HG02970 (cell line): ENCODE results near the gene PLXNC1.
"Not testable (repeated sequence)": the region's sequence is repeated elsewhere in the genome, so short reads cannot be mapped to it uniquely, and the experiment has no call there.

Experiments used
- ATAC-seq: cut with Tn5 transposase; IDR thresholded peaks from one replicate; pipeline ENCODE4 v1.9.1; 2021; ENCODE audit warnings: mild to moderate bottlenecking, moderate library complexity, moderate number of reproducible peaks; ENCODE audit not compliant: unreplicated experiment, low FRiP score

The PLXNC1 gene

DNA sequence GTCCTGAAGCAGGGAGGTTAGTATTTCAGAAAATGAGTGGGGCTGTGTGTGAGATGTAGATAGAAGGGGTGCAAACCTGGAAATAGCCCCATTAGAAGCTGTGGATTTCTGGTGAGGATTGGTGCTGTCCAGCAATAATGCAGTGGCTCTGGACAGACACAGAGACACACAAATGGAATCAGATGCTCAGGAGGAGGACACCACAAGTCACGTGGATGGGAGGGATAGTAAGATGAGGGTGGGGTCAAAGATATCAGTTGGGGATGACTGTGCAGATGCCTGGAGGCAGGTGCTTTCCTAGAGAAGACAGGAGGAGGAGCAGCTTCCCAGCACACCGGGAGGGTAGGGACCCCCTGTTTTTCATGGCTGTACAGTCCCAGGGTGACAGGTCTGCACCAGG is 136.5 kb downstream of the PLXNC1 start:
- no peak for ATAC-seq

DNA sequence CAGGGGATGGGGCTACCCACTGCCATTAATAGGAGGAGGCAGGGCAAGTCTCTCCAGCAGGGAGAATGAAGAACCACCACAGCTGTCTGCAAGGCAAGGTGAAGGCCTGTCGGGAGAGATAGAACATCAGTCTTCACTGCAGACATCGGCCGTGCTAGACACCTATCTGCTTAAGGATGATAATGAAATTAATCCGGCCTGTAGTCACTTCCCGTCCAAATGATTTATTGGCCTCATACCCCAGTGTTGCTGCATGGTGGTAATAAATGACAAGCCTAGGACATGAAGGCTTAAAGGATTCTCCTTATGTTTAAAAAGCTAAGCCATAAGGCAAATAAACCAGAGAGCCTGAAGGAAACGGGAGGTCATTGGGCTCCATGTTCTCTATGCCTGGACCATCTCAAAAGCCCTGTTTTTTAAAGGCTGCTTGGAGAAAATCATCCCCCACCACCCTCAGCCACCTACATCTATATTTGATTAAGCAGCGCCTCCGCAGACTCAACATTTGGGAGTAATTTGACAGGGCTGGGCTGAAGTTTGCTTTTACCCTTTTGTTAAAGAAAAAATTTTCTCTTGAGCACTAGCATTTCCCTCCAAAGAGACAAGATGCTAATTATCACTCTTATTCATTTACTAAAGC is 137.7 kb downstream of the PLXNC1 start:
- ATAC-seq, result no peak

DNA sequence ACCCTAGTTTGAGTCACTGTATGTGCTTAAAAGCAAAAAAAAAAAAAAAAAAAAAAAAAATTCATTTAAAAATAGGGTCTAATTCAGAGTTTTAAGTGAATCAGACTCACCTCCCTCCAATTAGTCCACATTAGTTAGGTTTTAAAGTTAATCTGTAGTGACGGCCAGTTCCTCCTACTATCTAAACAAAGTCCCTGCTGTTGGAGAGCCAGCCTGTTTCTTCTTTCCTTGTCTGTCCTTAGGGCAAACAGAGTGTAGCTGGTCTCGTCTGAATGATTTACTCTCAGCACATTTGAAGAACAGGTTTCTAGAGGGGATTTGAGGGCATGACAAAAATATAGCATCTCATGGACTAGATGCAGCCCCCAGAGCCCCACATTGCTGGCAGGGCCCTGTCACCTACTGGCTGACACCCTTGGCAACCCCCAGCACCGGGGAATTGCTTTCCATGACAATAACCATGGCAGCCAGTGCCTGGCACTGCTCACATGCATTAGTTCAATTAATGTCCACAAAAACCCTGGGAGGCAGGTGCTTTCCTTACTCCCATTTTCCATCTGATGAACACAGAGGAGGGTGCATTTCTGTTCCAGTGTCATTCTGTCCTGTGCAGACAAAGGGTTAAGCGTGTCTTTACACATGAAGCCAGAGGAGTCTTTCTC is 138.3 kb downstream of the PLXNC1 start:
- ATAC-seq, result no peak

DNA sequence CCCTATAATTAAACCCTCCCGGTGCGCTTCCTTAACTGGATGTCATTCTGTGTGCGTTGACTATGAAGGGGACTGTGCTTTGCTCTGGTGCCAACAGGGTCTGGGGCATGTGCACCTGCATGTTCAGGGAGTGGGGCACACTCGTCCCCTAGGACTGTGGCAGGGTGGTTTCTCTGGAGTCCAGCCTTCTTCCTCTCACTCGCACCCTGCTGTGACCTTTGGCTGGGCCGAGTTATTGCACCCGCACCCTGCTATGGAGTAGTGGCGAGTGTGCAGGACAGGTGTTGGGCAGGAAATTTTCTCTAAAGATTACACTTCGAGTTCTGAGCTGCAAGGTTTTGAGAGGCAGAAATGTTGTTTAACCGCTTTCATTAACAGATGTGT is 138.9 kb downstream of the PLXNC1 start:
- ATAC-seq, result no peak

DNA sequence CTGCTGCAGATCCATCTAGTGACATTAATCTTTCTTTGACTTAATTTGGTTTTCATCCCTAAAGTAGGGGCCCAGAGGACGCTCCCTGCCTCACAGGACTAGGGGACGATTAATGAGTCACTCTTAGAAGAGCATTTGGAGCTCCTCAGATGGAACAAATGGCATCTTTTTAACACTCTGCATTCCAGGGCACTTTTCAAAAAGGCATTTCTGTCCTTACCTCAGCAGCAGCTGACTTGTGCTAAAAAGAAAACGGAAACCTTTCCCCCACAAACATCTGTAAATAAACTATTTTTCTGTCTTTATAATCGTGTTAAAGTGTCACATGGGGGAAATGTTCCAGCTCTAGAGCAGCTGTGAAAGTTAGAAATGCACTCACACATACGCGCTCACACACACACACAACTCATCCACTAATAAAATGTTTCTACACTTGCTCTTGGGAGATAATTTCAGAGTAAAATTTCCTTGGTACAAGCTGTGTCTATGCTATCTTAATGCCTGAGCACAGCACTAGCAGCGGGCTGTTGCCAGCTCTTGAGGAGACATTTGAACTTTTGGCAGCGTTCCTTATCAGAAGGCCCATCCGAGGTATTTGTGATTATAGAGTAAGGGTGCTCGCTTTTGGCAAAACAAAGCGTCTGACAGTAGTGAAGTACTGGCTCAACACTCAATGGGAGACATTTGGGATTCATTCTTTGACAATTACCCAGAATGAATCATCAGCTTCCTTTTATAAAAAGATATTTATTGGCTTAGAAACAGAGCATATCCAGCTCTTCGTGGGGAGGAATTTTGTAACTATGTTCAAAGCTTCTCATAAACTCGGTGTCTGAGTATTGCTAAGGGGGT is 141.3 kb downstream of the PLXNC1 start:
- no peak for ATAC-seq

DNA sequence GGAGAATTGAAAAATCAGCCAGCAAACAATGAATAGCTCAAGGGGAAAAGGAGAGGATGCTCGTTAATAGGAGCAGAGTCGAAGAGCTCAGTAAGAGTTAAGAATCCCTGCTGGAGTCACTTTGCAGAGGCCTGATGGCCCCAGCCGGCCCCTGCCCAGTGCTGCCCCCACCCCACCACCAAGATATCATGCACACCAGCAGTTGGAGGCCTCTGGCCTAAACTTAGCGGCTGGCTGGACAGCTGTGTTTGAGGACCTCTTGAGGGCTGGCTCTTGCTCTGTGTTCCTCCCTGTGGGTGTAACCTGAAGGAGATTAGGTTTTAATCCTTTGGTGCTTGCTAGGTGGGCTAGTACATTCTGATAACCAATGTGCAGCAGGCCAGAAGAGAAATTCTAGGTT is 142.0 kb downstream of the PLXNC1 start:
- ATAC-seq, result no peak

DNA sequence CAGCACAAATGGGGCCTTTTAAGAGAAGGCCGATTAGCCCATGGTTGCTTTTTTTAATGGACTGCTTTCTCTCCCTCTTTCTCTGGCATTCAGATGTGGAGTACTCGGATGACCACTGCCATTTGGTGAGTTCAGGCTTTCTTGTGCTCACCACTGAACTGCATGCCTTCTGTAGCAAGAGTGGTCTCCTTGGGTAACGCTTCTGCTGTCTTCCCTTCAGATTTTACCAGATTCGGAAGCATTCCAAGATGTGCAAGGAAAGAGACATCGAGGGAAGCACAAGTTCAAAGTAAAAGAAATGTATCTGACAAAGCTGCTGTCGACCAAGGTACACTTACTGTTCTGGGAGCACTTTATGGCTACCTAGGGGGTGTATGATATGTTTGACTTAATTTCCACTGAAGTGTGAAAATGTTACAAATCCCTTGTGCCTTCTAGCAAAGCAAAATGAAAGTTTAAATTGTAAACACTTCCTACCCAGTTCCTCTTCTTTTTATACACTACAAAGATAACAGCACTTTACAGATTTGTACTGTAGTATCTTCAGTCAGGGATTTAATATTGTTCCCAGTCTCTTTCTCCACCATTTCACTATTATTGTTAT is 148.8 kb downstream of the PLXNC1 start:
- no peak for ATAC-seq

DNA sequence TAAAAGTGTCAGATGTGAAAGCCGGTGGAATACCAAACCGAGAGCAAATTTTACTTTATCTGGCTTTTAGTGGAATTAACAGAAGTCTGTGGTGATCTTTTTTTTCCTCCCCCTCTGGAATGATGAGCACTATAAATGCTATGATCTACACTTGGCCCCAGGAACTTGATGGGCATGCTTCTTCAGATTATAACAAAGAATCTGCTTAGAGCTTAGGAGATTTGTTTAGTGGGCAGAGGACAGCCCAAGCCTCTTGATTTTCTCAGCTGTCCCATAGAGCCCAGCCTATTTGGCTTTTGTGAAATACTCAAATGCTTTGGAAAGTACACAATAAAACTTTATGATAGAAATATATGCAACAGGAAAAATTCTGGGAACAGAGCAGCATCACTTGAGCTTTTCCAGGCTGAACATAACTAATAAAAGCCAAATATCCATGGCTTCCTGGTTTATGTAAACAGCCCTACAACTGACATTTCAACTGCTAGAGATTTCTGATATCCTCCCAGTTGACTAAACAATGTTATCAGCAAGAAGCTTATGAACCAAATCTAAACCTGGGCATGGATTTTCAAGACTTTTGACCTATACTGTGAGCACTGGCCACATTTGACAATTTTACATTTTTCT is 149.6 kb downstream of the PLXNC1 start:
- ATAC-seq, result no peak

DNA sequence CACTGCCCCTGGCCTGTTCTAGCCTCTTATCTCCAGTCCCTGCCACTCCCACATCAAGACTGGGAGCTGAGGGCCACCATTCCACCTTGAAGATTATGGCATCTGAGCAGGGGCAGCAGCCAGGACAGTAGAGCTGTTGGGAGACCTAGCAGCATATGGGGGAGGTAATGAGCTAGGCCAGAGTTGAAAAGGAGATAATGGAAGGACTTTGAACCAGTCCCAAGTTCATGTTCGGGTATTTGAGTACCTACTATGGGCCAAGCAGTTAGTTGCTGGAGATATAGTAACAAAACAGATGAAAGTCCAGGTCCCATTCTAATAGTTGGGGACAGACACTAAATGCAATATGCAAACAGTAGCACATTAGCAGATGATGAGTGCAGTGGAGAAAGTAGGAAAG is 151.5 kb downstream of the PLXNC1 start:
- no peak for ATAC-seq

DNA sequence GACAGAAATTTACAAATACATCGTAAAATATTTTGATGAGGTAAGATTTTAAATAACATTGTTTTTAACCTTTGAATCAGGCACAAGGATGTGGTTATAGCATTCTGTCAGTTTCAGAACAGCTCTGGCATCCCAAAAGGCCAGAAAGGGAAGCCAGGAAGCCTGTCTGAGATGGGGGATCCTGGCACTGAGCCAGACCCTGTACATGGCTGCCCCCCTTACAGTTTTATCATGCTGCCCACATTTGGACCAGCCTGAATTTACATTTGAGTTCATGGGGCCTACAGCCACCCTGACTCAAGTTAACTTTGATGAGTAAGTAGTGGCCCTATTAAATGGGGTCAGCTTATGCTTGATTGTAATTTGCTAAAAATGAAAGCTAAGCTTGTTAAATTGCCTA is 155.6 kb downstream of the PLXNC1 start:
- no peak for ATAC-seq

DNA sequence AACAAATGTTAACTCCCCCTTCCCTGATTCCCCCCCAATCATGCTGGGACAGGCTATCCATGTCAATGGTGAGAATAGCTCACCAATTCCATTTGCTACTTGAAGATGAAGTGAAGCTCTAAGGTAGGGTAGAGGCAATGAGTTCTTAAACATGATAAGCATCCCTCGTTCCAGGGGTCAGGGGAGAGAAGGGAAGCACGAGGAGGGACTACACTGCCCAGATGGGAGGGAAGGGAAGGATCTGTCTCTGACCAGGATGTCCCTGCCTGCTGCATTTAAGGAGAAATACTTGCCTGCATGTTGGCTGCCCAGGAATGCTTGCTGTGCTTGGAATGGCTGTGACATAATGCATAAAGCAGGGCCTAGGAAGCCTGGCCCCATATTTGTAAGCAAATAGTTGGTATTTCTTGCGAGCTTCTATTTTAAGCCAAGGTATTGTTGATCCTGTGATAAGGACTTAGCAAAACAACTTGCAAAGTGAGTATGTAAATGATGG is 156.2 kb downstream of the PLXNC1 start:
- no peak for ATAC-seq

DNA sequence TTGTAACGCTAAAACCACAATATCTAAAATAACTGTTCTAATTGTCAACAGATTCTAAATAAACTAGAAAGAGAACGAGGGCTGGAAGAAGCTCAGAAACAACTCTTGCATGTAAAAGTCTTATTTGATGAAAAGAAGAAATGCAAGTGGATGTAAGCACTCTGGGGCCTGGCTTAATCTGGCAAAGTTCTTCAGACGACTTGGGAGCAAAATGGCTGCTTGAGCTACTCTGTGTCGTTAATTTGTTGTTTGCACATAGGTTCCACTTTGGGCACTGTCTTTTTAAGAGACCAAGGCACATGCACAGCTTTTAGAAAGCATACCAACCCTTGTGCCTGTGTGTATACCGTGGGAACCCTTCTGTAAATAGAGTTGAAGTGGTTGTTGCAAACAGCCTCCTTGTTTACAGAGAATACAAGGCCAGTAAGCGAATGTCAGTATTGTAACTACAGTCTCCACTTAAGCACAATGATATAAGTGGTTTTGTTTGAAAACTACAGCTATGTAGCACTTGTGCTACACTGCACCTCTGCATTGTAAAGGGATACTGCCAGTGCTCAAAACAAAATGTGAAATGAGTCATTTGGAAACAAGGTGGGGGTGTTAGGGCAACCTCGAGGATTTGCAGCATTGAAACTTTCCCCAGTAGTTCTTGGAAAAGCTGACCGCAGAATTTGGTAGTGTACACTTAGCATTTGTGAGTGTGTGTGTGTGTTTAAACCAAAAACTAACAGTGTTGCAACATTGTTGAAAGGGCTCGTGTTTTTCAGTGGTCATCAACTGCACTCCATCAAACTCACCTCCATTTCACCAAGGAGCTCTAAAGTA is 157.0 kb downstream of the PLXNC1 start:
- no peak for ATAC-seq

DNA sequence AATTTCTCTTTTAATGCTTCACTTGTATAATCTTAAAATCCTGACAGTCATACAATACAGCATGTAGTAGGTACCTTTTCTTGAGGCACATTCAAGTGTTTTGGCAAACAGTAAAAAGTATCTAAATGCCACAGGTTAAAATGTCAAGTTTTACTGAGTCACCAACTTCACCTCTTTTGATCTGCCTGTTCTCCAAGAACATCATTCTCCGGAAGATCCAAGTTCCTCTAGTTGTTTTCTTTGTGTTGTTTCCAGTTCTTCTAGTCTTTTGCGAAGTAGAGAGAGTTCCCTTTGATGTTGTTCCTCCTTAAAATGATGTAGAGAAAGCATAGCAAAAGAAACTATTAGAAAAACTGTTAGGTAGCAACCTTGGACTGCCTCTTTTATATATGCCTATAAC is 160.2 kb downstream of the PLXNC1 start:
- no peak for ATAC-seq

DNA sequence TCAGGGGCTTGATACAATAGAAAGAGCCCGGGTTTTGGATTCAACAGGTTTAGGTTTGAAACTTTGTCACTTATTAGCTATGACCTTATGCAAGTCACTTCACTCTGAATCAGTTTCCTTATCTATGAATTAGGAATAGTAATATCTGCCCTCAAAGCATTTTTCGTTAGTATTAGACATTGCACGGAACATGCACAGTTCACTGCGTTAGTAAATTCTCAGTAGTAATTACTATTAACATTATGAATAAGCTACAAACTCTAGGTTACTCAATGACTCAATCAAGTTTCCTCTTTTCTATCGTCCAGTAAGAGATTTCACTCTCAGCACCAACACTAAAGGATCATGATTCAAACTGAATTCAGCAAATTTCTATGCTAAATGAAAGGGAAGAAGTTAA is 161.0 kb downstream of the PLXNC1 start:
- no peak for ATAC-seq

DNA sequence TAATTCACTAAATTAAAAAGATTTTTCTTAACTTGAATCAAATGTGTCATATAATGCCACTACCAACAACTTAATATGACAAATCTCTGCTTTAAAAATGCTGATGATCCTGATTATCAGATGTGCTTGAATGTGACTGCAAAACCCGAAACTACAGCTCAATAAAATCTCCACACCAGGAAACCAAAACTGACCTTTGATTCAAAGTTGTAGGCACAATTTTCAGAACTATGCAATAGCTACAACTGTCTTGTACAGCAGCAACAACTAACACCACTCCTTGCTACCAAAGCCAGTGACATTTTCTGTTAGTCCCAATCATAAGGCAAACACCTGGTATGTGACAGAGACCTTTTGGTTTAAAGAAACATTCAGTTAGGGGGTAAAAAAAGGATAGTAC is 164.0 kb downstream of the PLXNC1 start:
- ATAC-seq, result no peak

DNA sequence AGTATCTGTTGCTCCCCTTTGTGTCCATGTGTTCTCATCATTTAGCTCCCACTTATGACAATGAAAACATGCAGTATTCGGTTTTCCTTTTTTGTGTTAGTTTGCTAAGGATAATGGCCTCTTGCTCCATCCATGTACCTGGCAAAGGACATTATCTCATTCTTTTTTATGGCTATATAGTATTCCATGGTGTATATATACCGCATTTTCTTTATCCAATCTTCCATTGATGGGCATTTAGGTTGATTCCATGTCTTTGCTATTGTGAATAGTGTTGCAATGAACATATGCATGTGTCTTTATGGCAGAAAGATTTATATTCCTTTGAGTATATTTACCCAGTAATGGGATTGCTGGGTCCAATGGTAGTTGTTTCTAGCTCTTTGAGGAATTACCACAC is 168.2 kb downstream of the PLXNC1 start:
- ATAC-seq, result not testable (repeated sequence)

DNA sequence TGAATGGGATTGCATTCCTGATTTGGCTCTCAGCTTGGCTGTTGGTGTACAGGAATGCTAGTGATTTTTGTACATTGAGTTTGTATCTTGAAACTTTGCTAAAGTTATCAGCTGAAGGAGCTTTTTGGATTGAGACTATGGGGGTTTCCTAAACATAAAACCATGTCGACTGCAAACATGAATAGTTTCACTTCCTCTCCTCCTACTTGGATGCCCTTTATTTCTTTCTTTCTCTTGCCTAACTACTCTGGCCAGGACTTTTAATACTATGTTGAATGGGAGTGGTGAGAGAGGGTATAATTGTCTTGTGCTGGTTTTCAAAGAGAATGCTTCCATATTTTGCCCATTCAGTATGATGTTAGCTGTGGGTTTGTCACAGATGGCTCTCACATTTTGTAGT is 169.8 kb downstream of the PLXNC1 start:
- ATAC-seq, result no peak

DNA sequence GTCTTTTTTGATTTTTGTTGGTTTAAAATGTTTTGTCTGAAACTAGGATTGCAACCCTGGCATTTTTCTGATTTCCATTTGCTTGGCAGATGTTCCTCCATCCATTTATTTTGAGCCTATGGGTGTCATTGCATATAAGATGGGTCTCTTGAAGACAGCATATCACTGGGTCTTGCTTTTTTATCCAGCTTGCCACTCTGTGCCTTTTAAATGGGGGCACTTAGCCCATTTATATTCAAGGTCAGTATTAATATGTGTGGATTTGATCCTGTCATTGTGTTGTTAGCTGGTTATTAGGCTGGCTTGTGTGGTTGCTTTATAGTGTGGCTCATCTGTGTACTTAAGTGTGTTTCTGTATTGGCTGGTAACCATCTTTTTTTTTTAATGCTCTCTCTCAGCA is 171.7 kb downstream of the PLXNC1 start:
- no peak for ATAC-seq

DNA sequence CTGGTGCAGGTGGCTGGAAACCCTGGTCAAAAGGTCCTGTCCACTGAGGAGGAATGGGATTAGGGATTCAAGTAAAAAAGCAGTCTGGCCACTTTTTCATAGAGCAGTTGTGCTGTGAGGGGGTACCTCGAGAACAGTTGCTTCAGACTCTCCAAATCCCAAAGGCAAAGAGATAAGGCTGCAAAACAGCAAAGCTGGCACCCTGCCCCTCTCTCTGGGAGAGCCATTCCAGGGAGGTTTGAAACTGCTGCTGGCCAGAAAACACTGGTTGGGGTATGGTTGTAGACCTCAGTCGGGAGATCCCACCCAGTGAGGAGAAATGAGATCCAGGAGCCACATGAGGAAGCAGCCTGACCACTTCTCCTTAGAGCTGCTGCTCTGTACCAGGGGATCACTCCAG is 174.0 kb downstream of the PLXNC1 start:
- ATAC-seq, result no peak

DNA sequence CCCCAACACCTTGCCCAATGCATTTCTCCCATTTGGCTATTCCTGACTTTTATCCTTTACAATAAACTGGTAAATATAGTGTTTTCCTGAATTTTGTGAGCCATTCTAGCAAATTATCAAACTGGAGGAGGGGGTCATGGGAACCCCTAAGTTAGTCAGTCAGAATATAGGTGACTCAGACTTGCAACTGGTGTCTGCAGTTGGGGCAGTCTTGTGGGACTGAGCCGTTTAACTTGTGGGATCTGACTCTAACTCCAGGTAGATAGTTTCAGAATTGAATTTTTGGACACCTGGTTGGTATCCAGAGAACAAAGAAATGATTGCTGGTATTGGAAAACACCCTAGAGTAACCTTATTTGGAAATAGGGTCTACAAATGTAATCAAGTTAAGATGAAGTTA is 177.9 kb downstream of the PLXNC1 start:
- ATAC-seq, result no peak
